Spleen (tissue), 7 donors: Measurements from ENCODE around the gene MACROD2.

ENCODE experiments used
- CTCF ChIP-seq, 11 experiments: fragments of 200-600 bp in 7 of 11; fragments of 450-650 bp in 4 of 11; sonication (generic) in 4 of 11; IDR thresholded peaks in 8 of 11; conservative IDR thresholded peaks in 3 of 11; 1 replicate in 7 of 11; 2 replicates in 4 of 11; pipeline versions ENCODE4 v1.4.0 to v1.8.0; 2016 to 2021; ENCODE audit warnings: antibody characterized with exemption in 11 of 11, inconsistent platforms in 4 of 11, mild to moderate bottlenecking in 1 of 11
- POLR2A ChIP-seq, 3 donors: fragments of 450-650 bp; IDR thresholded peaks; one replicate each; pipeline ENCODE4 v1.5.1; 2017; ENCODE audit warnings: antibody characterized with exemption in 3 of 3, mild to moderate bottlenecking in 1 of 3
- POLR2AphosphoS5 ChIP-seq, 3 donors: sonication (generic); formaldehyde crosslinking; IDR thresholded peaks; one replicate each; pipeline ENCODE4 v1.5.1; 2017; ENCODE audit warnings: antibody characterized with exemption in 3 of 3
- donor health status: DM: no; HTN: no; CAD: no; lungs with moderate emphysema.
- donor health status: DM: no; HTN: no; CAD: no.
- donor health status: DM: no; HTN: no; CAD: no.

- no peak for TF ChIP-seq CTCF (IDR thresholded peaks at IDR 0.05 in 8 of 11, conservative IDR thresholded peaks at IDR 0.05 in 3 of 11)
- no peak for TF ChIP-seq POLR2A (IDR thresholded peaks at IDR 0.05)
- no peak for TF ChIP-seq POLR2AphosphoS5 (IDR thresholded peaks at IDR 0.05)
These were observed 1922.0 kb downstream of the MACROD2 start for GRCh38 chr20:15917283-15917682.
